Left lung (tissue), 10 donors: ENCODE measurements around the gene HNRNPAB. TPM values are rescaled to one million over a fixed set of nuclear protein-coding genes. Genes with fewer than 3 reads are reported as not detected.
"Not testable (repeated sequence)": the region's sequence is repeated elsewhere in the genome, so short reads cannot be mapped to it uniquely, and the experiment has no call there.

Experiments used
- ATAC-seq: fragments of 200-7000 bp; cut with Tn5 transposase; one replicate; pipeline ENCODE4 v1.9.1; 2020; ENCODE audit warnings: moderate library complexity
- DNase-seq, 4 donors: peaks; one replicate each; pipeline ENCODE4 v3.0.0-alpha.2; 2013 to 2020
- H3K27ac ChIP-seq, 2 donors: fragments of 200-600 bp; sonication (generic) in 1 of 2; one replicate each; pipeline versions ENCODE4 v1.5.0 to v1.8.0; 2020 to 2021
- H3K27me3 ChIP-seq, 2 donors: fragments of 200-600 bp; sonication (generic) in 1 of 2; one replicate each; pipeline versions ENCODE4 v1.5.0 to v1.8.0; 2020 to 2021
- H3K36me3 ChIP-seq, 2 donors: fragments of 200-600 bp; sonication (generic) in 1 of 2; one replicate each; pipeline versions ENCODE4 v1.5.0 to v1.8.0; 2020 to 2021
- H3K4me1 ChIP-seq, 2 donors: fragments of 200-600 bp; one replicate each; pipeline ENCODE4 v1.8.0; 2021
- H3K4me3 ChIP-seq, 2 donors: fragments of 200-600 bp; sonication (generic) in 1 of 2; one replicate each; pipeline versions ENCODE4 v1.5.0 to v1.8.0; 2020 to 2021; ENCODE audit warnings: mild to moderate bottlenecking in 1 of 2
- H3K9me3 ChIP-seq, 2 donors: fragments of 200-600 bp; sonication (generic) in 1 of 2; one replicate each; pipeline versions ENCODE4 v1.5.0 to v1.8.0; 2020 to 2021
- intact Hi-C, 2 donors: fragments of 100-400 bp; cut with DNase I; formaldehyde crosslinking; loops; one replicate each; pipeline versions ENCODE4 v1.11.2 to v1.14.2; 2022
- polyA plus RNA-seq, 6 donors: library from polyadenylated mRNA; unstranded; fragments of 120-200 nt; gene quantifications; one replicate each; pipeline ENCODE4 v1.2.1, GENCODE V29; 2013; ENCODE audit not compliant: insufficient read length in 6 of 6
- total RNA-seq, 2 donors: library from RNA; stranded (reverse); fragmentation: NEBNext Ultra II Directional; extraction: Animal tissue kit (Norgen Biotek cat#: 25700); gene quantifications; one replicate each; pipeline ENCODE4 v1.2.1, GENCODE V29; 2021
- TF ChIP-seq, protein P1 (sequence below), 2 donors: fragments of 200-600 bp; sonication (generic) in 1 of 2; IDR thresholded peaks; one replicate each; pipeline versions ENCODE4 v1.5.0 to v1.8.0; 2021; ENCODE audit warnings: antibody characterized with exemption in 2 of 2
- donor health status: DM: no; HTN: yes; CAD: no.
- donor health status: DM: no; HTN: no; CAD: no.

HNRNPAB gene
- total and polyA plus RNA-seq, 8 donors = 113 to 178 (median 127) TPM

DNA sequence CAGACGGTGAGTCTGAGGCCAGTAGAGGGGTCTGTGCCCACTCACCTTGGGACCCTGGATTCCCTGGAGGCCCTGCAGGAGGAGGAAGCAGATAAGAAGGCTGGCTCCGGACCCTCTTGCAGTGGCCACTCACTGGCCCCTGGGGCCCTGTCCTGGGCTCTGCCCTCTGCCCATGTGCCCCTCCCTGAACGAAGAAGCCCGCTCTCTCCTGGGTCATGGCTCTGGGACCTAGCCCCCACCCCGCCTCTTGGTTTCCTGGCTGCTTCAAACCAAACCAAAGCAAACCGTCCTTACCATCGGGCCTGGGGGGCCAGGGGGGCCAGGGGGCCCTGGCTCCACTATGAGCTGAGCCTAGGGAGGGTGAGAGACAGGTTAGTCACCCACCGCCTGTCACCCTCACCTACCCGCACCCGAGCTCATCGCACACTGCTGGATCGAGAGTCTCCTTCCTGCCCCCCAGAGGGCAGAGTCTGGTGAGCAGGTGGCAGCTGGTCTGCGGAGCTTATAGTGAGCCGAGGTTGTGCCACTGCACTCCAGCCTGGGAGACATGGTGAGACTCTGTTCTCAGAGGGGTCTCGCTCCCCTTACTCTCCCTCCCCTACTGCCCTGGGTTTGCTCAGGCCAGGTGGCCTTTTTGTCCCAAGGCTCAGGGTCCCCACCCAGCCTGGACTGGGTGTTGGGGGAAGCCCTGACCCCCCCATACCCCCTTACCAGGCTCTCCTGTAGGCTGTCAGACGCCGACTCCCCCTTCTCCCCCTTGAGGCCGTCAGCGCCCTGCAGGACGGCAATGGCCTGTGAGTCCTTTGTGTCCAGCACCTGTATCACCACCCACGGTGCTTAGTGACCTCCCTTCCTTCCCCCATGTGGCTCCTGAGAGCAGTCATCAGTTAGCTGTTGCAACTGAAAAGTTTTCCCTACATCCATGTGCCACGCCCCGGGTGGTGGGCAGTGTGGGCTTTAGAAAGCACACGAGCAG is 43.4 kb downstream of the HNRNPAB start:
- ATAC-seq = no peak
- TF ChIP-seq, protein P1, sequence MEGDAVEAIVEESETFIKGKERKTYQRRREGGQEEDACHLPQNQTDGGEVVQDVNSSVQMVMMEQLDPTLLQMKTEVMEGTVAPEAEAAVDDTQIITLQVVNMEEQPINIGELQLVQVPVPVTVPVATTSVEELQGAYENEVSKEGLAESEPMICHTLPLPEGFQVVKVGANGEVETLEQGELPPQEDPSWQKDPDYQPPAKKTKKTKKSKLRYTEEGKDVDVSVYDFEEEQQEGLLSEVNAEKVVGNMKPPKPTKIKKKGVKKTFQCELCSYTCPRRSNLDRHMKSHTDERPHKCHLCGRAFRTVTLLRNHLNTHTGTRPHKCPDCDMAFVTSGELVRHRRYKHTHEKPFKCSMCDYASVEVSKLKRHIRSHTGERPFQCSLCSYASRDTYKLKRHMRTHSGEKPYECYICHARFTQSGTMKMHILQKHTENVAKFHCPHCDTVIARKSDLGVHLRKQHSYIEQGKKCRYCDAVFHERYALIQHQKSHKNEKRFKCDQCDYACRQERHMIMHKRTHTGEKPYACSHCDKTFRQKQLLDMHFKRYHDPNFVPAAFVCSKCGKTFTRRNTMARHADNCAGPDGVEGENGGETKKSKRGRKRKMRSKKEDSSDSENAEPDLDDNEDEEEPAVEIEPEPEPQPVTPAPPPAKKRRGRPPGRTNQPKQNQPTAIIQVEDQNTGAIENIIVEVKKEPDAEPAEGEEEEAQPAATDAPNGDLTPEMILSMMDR (IDR thresholded peaks at IDR 0.05) = no peak
- Histone ChIP-seq H3K27ac (no peak overlapping the region), H3K4me1 (no peaks in the 10 kb centered on the region), H3K9me3 (no peaks in the 10 kb centered on the region), H3K36me3 (no peaks in the 10 kb centered on the region), H3K4me3 (no peak overlapping the region), H3K27me3 (no peaks in the 10 kb centered on the region)
- peak in 1 of 4 donors; percentile 61 for DNase-seq
- intact Hi-C loops = no loop called here

DNA sequence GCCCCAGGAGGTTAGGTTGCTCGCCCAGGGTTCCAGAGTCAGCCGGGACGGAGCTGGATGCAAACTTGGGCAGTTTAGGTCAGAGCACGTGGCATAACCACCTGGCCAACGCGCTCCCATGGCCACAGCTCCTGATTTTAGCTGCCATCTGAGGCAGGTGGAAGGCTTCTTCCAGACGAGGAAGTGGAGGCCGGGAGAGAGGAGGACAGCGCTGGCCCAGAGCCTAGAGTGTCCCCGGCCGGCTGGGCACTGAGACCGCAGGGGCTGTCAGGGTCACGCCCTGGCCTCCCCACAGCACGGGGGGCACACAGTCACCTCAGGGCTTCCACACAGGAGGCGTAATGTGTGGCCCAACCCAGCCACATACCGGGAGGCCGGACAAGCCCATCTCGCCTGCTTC is 44.4 kb downstream of the HNRNPAB start:
- DNase-seq = peak in 1 of 4 donors; percentile 59
- no peaks in the 10 kb centered on the region for H3K4me1 ChIP-seq
- no peaks in the 10 kb centered on the region for H3K36me3 ChIP-seq
- ATAC-seq = no peak
- intact Hi-C loops = no loop called here
- H3K27ac ChIP-seq = no peak overlapping the region
- no peak overlapping the region for H3K4me3 ChIP-seq
- no peaks in the 10 kb centered on the region for H3K9me3 ChIP-seq
- no peaks in the 10 kb centered on the region for H3K27me3 ChIP-seq
- TF ChIP-seq, protein P1 (IDR thresholded peaks at IDR 0.05) = no peak

DNA sequence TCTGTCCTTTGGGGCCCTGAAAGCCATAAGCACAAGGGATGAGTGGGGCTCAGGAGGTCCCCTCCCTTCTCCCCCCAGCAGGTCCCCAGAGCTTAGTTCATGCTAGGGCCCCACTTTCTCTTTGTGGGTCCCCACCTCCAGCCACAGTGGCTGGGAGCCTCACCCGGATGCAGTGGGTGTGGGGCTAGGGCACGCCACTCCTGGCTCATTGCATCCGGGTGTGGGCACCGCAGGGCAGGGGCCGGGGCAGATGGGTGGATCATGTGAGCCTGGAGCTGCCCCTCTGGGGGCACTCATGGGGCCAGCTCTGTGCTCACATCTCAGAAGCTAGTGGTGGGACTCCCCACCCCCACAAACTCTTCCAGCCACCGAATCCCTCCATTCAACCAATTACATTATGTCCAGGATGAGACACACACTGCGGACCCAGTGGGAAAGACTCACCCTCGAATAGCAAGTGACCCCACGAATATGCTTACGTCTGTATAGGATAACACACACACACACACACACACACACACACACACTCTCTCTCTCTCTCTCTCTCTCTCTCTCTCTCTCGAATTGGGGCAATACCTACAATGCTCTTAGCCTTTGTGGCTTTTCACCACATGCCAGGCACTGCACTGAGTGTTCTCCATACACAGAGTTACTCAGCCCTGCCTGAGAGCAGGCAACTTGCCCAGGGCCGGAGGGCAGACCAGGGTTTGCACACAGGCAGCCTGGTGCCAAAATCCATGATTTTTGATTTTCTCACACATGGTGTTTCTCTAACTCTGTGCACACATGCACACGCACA is 45.1 kb downstream of the HNRNPAB start:
- Histone ChIP-seq H3K27ac (no peak overlapping the region), H3K4me3 (no peak overlapping the region), H3K36me3 (no peaks in the 10 kb centered on the region), H3K9me3 (no peaks in the 10 kb centered on the region), H3K4me1 (no peaks in the 10 kb centered on the region), H3K27me3 (no peaks in the 10 kb centered on the region)
- intact Hi-C loops = no loop called here
- DNase-seq = peak in 1 of 4 donors; percentile 58
- TF ChIP-seq, protein P1 (IDR thresholded peaks at IDR 0.05) = no peak
- ATAC-seq = peak; percentile 79

DNA sequence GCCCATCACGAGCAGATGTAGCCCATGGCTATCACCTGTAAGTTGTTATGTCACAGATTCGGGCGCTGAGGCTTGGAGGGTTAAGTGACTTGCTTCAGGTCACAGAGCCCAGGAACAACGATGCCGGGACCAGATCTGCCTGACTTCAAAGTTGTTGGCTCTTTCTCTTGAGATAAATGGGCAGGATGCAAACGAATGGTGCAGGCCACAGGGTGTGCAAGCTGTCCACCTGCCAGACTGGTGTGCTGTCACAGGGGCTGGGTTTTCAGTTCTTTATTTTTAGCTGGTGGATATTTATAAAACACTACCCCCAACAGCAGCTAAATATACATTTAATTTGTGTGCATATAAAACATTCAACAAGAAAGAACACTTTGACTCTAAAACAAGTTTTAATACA is 45.9 kb downstream of the HNRNPAB start:
- H3K4me1 ChIP-seq = no peaks in the 10 kb centered on the region
- ATAC-seq = no peak
- intact Hi-C loops = no loop called here
- H3K27me3 ChIP-seq = no peaks in the 10 kb centered on the region
- no peaks in the 10 kb centered on the region for H3K36me3 ChIP-seq
- no peak for DNase-seq
- TF ChIP-seq, protein P1 (IDR thresholded peaks at IDR 0.05) = no peak
- no peak overlapping the region for H3K27ac ChIP-seq
- H3K4me3 ChIP-seq = no peak overlapping the region
- H3K9me3 ChIP-seq = no peaks in the 10 kb centered on the region

DNA sequence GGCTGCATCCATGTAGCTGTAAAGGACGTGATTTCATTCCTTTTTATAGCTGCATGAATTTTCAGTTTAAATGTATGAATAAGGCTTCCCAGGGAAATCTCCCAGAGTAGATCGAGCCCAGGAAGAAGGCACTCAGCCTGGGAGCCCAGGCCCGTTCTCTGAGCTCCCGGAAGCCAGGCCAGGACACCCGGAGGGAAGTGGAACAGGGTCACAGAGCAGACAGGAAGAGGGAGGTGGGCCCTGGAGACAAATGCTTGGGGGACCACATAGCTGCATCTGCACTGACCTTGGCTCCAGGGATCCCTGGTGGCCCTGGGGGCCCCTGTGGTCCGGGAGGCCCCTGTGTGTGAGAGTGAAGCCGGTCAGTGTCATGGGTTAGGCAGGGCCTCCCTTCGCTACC is 47.9 kb downstream of the HNRNPAB start:
- Histone ChIP-seq H3K4me3 (no peak overlapping the region), H3K36me3 (no peaks in the 10 kb centered on the region), H3K27me3 (no peaks in the 10 kb centered on the region), H3K9me3 (no peaks in the 10 kb centered on the region), H3K4me1 (no peaks in the 10 kb centered on the region), H3K27ac (no peak overlapping the region)
- ATAC-seq = no peak
- TF ChIP-seq, protein P1 (IDR thresholded peaks at IDR 0.05) = no peak
- intact Hi-C loops = no loop called here
- DNase-seq = no peak

DNA sequence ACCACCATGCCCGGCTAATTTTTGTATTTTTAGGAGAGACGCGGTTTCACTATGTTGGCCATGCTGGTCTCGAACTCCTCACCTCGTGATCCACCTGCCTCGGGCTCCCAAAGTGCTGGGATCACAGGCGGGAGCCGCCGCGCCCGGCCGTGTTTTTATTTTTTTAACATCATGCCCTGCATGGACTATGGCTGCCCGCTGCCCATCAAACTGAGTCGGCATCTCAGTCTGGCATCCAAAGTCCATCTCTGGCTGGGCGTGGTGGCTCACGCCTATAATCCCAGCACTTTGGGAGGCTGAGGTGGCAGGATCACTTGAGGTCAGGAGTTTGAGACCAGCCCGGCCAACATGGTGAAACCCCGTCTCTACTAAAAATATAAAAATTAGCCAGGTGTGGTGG is 49.3 kb downstream of the HNRNPAB start:
- H3K4me1 ChIP-seq, H3K27me3 ChIP-seq, H3K9me3 ChIP-seq, ATAC-seq, H3K27ac ChIP-seq, intact Hi-C loops, H3K36me3 ChIP-seq, H3K4me3 ChIP-seq, DNase-seq: not testable (repeated sequence)
